DOHH2 (cell line): ENCODE measurements around the gene TRIM43B.
"Not testable (repeated sequence)": the region's sequence is repeated elsewhere in the genome, so short reads cannot be mapped to it uniquely, and the experiment has no call there.

Experiments used
- H3F3A ChIP-seq: fragments of 200-600 bp; sonication (generic), shearing (Covaris generic); 2 replicates; pipeline ENCODE4 v1.6.0; 2016; ENCODE audit warnings: antibody characterized with exemption, mild to moderate bottlenecking; ENCODE audit not compliant: control insufficient read depth, insufficient read depth
- H3K27ac ChIP-seq: fragments of 200-600 bp; sonication (generic); 2 replicates; pipeline ENCODE4 v1.5.1; 2014; ENCODE audit warnings: low read depth, mild to moderate bottlenecking, low read length, moderate library complexity
- H3K27me3 ChIP-seq: fragments of 200-600 bp; sonication (generic); 2 replicates; pipeline ENCODE4 v1.6.1; 2014; ENCODE audit warnings: mild to moderate bottlenecking, low read length, mixed read lengths; ENCODE audit not compliant: control insufficient read depth
- H3K36me3 ChIP-seq: fragments of 200-600 bp; sonication (generic); 2 replicates; pipeline ENCODE4 v1.6.1; 2014; ENCODE audit warnings: mild to moderate bottlenecking, low read length, moderate library complexity, mixed read lengths; ENCODE audit not compliant: control insufficient read depth
- H3K4me1 ChIP-seq: fragments of 200-600 bp; sonication (generic); 2 replicates; pipeline ENCODE4 v1.6.1; 2014; ENCODE audit warnings: mild to moderate bottlenecking, low read length, mixed read lengths; ENCODE audit not compliant: control insufficient read depth
- H3K4me2 ChIP-seq: fragments of 200-600 bp; sonication (generic); 2 replicates; pipeline ENCODE4 v1.6.0; 2014; ENCODE audit warnings: mild to moderate bottlenecking, low read length, moderate library complexity
- H3K4me3 ChIP-seq: fragments of 200-600 bp; sonication (generic); 2 replicates; pipeline ENCODE4 v1.5.1; 2014; ENCODE audit warnings: mild to moderate bottlenecking, low read length, mixed read lengths
- H3K79me2 ChIP-seq: fragments of 200-600 bp; sonication (generic); 2 replicates; pipeline ENCODE4 v1.6.1; 2014; ENCODE audit warnings: mild to moderate bottlenecking, low read length, mixed read lengths; ENCODE audit not compliant: control insufficient read depth
- H3K9me2 ChIP-seq: fragments of 200-600 bp; sonication (generic); replicated peaks from 2 replicates; pipeline ENCODE4 v1.6.1; 2014; ENCODE audit warnings: mild to moderate bottlenecking, low read length, mixed read lengths; ENCODE audit not compliant: control insufficient read depth
- H3K9me3 ChIP-seq: fragments of 200-600 bp; sonication (generic); 2 replicates; pipeline ENCODE4 v1.6.1; 2014; ENCODE audit warnings: antibody characterized with exemption, low read length, mixed read lengths; ENCODE audit not compliant: control insufficient read depth, insufficient read depth
- H4K20me1 ChIP-seq: fragments of 200-600 bp; sonication (generic); 2 replicates; pipeline ENCODE4 v1.6.0; 2014; ENCODE audit warnings: low read depth, mild to moderate bottlenecking, antibody characterized with exemption, low read length, moderate library complexity; ENCODE audit not compliant: control insufficient read depth, insufficient read depth
- EZH2phosphoT487 ChIP-seq: fragments of 200-600 bp; sonication (generic); IDR thresholded peaks from 2 replicates; pipeline ENCODE4 v1.6.1; 2017; ENCODE audit warnings: borderline replicate concordance, mild to moderate bottlenecking, antibody characterized with exemption, low read length, moderate library complexity, mixed read lengths
- TF ChIP-seq, protein P1 (sequence below): fragments of 200-600 bp; sonication (generic); IDR thresholded peaks from one replicate; pipeline ENCODE4 v1.5.1; 2014; ENCODE audit warnings: antibody characterized with exemption, mild to moderate bottlenecking, low read depth, low read length; ENCODE audit not compliant: poor library complexity, severe bottlenecking

Gene TRIM43B

GRCh38 chr2:95509408-95509807, 24.9 kb upstream of the TRIM43B start:
- no peaks in the 10 kb centered on the region for H3F3A ChIP-seq

GRCh38 chr2:95505222-95505621, 20.7 kb upstream of the TRIM43B start:
- H3K4me1 ChIP-seq, result no peaks in the 10 kb centered on the region
- no peak overlapping the region for H3K27ac ChIP-seq
- no peaks in the 10 kb centered on the region for H3K36me3 ChIP-seq
- no peaks in the 10 kb centered on the region for H3K9me3 ChIP-seq
- H3K79me2 ChIP-seq, result no peaks in the 10 kb centered on the region
- no peaks in the 10 kb centered on the region for H3K27me3 ChIP-seq
- no peak overlapping the region for H3K4me2 ChIP-seq
- H3F3A ChIP-seq, result no peaks in the 10 kb centered on the region
- no peaks in the 10 kb centered on the region for H4K20me1 ChIP-seq
- TF ChIP-seq EZH2phosphoT487, result no peak
- TF ChIP-seq, protein P1, sequence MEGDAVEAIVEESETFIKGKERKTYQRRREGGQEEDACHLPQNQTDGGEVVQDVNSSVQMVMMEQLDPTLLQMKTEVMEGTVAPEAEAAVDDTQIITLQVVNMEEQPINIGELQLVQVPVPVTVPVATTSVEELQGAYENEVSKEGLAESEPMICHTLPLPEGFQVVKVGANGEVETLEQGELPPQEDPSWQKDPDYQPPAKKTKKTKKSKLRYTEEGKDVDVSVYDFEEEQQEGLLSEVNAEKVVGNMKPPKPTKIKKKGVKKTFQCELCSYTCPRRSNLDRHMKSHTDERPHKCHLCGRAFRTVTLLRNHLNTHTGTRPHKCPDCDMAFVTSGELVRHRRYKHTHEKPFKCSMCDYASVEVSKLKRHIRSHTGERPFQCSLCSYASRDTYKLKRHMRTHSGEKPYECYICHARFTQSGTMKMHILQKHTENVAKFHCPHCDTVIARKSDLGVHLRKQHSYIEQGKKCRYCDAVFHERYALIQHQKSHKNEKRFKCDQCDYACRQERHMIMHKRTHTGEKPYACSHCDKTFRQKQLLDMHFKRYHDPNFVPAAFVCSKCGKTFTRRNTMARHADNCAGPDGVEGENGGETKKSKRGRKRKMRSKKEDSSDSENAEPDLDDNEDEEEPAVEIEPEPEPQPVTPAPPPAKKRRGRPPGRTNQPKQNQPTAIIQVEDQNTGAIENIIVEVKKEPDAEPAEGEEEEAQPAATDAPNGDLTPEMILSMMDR, result no peak
- H3K4me3 ChIP-seq, result no peak overlapping the region
- H3K9me2 ChIP-seq, result no peaks in the 10 kb centered on the region

More at GRCh38 chr2:95509408-95509807, 24.9 kb upstream of the TRIM43B start:
- H3K79me2 ChIP-seq, result no peaks in the 10 kb centered on the region
- no peak overlapping the region for H3K27ac ChIP-seq
- H3K36me3 ChIP-seq, result no peaks in the 10 kb centered on the region
- no peaks in the 10 kb centered on the region for H3K9me2 ChIP-seq
- H3K4me1 ChIP-seq, result no peaks in the 10 kb centered on the region
- no peak overlapping the region for H3K4me3 ChIP-seq
- H3K9me3 ChIP-seq, result no peaks in the 10 kb centered on the region
- TF ChIP-seq EZH2phosphoT487, result no peak
- TF ChIP-seq, protein P1, result no peak
- H3K4me2 ChIP-seq, result no peak overlapping the region
- H4K20me1 ChIP-seq, result no peaks in the 10 kb centered on the region
- H3K27me3 ChIP-seq, result no peaks in the 10 kb centered on the region

DNA sequence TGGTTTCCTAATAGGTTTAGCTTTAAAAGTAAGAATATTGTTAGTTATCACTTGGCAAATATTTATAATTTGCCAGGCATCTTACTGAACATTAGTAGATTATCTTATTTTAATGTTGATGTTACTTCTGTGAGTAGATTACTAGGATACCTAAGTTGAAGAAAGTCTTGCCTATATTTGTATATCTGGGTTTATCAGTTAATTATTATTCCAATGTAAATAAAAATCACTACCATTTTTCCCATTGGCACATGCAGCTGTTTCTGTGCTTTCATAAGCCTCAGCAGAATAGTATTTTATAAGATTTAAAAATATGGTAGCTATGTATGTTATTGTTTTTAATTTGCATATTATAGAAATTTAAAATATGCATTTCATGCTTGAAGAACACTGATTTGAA, 16.3 kb upstream of the TRIM43B start:
- no peaks in the 10 kb centered on the region for H3K9me2 ChIP-seq
- TF ChIP-seq EZH2phosphoT487, result no peak
- TF ChIP-seq, protein P1, result no peak
- no peak overlapping the region for H3K4me2 ChIP-seq

DNA sequence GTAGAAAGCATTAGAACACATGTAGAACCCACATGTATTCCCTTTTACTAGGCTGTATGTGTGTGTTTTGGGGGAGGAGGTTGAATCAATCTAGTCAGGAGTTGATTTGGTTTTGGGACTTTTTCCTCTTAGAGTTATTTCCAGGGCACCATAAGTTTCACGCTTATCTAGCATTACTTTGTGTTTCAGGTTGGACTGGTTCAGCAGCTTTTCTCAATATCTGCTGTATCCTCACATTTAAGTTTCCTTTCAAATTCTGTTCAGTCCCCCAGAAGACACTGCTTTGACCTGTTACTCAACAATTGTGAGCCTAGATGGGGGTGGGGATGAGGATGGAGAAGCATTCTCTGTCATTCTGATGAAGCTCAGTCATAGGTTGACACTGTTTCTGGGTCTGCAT, 7.5 kb upstream of the TRIM43B start:
- not testable (repeated sequence) for H3K4me1 ChIP-seq, H3K9me2 ChIP-seq, H3K4me3 ChIP-seq, H3K27me3 ChIP-seq, H3K27ac ChIP-seq, H3K79me2 ChIP-seq, H3K36me3 ChIP-seq, H4K20me1 ChIP-seq, H3F3A ChIP-seq, H3K4me2 ChIP-seq, H3K9me3 ChIP-seq

More for the DNA sequence above, 16.3 kb upstream of the TRIM43B start:
- Histone ChIP-seq H3F3A (no peaks in the 10 kb centered on the region), H3K4me1 (no peaks in the 10 kb centered on the region), H3K9me3 (no peaks in the 10 kb centered on the region), H3K79me2 (no peaks in the 10 kb centered on the region), H3K4me3 (no peak overlapping the region), H4K20me1 (no peaks in the 10 kb centered on the region), H3K36me3 (no peaks in the 10 kb centered on the region), H3K27ac (no peak overlapping the region), H3K27me3 (no peaks in the 10 kb centered on the region)

GRCh38 chr2:95475025-95475424, 9.5 kb downstream of the TRIM43B start:
- H3F3A ChIP-seq, H3K4me2 ChIP-seq, H3K79me2 ChIP-seq, H3K27me3 ChIP-seq, H3K4me1 ChIP-seq, H4K20me1 ChIP-seq, H3K27ac ChIP-seq, H3K9me2 ChIP-seq, H3K36me3 ChIP-seq, H3K4me3 ChIP-seq, H3K9me3 ChIP-seq: not testable (repeated sequence)

- not testable (repeated sequence) for H3K79me2 ChIP-seq
Observed at GRCh38 chr2:95467984-95468383, 16.6 kb downstream of the TRIM43B start.

More at GRCh38 chr2:95467984-95468383, 16.6 kb downstream of the TRIM43B start:
- not testable (repeated sequence) for H4K20me1 ChIP-seq, H3K27ac ChIP-seq, H3K9me3 ChIP-seq, H3F3A ChIP-seq, H3K4me2 ChIP-seq, H3K4me3 ChIP-seq, H3K27me3 ChIP-seq, H3K4me1 ChIP-seq, H3K36me3 ChIP-seq, H3K9me2 ChIP-seq
